Activated T-cell treated with anti-CD3 and anti-CD28 coated beads, Interleukin-2, amount 50 U/mL, for 48 hours (primary cell): ENCODE measurements around the gene CAMTA1.

Experiments
- DNase-seq, 2 experiments: peaks; one replicate each; pipeline ENCODE4 v3.0.0-alpha.2; 2020

Gene CAMTA1

GRCh38 chr1:7448986-7449385, 663.7 kb downstream of the CAMTA1 start:
- DNase-seq, result no peak

DNA sequence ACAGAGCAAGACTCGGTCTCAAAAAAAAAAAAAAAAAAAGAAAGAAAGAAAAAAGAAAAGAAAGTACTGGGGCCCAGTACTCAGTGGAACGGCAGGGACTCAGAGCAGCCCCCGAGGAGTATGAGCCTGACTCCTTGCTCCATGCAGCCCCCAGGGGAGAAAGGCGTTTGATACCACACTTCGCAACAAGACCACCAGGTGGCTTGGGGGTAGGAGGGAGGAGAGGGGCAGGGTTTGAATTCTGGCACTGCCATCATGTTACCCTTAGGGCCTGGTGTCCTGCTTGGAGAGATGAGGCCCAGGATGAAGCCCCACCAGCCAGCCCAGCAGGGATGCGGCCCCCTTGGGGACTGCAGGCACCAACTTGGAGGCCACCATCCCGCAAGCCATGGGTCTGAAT, 664.5 kb downstream of the CAMTA1 start:
- no peak for DNase-seq

GRCh38 chr1:7450838-7451237, 665.6 kb downstream of the CAMTA1 start:
- DNase-seq, result no peak

DNA sequence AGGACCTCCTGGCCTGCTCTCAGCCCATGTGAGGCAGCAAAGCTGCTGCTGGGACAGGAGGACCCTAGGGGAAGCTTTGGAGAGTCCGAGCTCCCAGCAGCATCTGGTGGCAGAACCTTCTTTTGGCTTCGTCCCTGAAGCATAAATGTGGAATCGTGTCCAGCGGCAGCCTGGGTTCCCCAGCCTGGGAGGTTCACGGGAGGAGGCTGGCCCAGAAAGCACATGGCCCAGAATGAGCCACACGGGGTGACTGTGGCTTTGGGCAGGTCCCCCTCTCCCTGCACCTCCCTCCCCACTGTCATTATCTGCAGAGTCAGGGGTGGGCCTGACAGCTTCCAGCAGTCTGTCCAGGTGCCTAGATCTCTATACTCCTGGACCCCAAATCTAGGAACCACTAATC, 667.8 kb downstream of the CAMTA1 start:
- no peak for DNase-seq

DNA sequence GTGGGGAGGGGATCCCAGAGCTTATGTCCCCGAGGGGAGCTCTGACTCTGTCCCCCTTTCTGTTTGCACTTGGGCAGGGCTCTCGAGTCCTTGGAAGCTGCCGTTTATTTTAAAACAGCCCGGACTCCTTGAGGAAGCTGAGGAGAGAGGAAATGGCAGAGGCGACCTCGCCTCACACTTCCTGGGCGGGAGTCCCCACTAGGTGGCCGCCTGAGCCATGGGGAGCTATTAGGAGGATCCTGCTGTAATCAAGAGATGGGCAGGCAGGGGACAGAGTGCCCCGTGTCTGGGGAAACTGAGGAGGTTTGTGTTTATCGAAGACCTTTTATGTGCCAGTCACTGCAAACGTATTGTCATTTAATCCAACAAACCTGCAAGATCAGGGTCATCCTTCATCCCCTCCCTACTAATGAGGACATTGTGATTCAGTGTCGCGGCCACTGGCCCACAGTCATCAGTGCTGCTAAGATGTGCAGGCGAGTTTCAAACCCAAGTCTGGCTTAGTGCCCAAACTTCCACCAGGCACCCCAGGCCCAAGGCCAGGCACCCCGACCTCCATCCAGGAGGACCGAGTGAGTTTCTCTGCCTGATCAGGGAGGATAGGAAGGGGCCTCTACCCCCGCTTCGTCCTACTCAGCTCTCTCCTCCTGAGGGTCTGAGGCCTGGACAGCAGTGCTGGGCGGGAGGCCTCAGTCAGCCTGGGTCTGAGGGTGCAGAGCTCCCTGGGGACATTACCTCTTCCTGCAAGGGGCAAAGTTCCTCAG, 669.0 kb downstream of the CAMTA1 start:
- peak; percentile 19 to 22 for DNase-seq

- DNase-seq, result no peak
Observed at GRCh38 chr1:7454895-7455784, 669.9 kb downstream of the CAMTA1 start.

GRCh38 chr1:7455796-7456721, 670.8 kb downstream of the CAMTA1 start:
- DNase-seq, result no peak

DNA sequence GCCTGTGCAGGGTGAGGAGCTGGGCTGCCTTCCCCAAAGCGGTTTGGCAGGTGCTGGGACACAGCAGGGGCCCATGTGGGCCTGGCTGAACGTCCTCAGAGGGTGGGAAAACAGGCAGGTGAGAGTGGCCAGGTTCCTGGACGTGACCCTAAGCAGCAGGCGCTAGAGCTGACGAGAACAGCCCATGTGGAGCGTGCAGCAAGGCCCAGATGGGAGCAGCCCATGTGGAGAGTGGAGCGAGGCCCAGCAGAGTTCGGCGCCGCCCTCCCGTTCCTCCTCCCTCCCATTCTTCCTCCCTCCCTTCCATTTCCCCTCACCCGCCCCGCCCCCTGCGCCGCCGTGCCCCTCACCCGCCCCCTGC, 671.4 kb downstream of the CAMTA1 start:
- DNase-seq, result no peak

DNA sequence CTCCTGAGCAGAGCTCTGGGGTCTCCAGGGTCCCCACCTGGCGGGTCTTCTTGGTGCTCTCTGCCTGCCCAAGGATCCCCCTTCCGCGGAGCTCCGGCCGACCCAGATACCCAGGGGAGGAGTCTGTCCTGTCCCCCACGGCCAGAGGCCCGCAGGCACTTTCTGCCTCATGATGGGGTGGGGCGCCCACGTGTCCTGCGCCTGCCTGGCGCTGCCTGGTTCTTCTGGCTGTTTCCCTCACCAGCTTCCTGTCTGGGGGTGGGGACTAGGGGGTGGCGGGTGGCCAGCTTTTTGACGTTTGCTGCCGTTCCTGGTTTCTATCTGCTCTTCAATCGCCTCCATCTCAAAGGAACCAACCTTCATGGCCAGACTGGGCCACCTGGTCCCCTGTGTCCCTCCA, 672.6 kb downstream of the CAMTA1 start:
- DNase-seq, result no peak

GRCh38 chr1:7458946-7459345, 673.7 kb downstream of the CAMTA1 start:
- no peak for DNase-seq

DNA sequence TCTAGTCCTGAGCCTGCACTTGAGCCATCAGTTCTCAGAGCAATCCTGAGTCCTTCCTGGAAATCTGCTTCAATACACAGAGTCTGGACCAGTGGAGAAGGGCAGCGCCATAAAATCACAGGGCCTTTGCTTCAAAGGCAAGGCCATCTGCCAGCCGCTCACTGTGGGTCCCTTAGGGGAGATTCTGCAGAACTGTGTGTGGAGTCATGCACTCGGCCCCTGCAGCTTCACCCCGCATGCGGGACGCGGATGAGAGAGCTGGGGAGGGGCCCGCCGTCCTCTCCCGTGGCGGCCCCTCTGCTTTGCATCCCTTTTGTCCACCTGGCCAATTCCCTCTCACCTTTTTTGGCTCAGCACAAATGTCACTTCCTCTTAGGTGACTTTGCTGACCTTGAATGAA, 674.7 kb downstream of the CAMTA1 start:
- DNase-seq, result no peak

GRCh38 chr1:7460807-7461206, 675.6 kb downstream of the CAMTA1 start:
- no peak for DNase-seq

DNA sequence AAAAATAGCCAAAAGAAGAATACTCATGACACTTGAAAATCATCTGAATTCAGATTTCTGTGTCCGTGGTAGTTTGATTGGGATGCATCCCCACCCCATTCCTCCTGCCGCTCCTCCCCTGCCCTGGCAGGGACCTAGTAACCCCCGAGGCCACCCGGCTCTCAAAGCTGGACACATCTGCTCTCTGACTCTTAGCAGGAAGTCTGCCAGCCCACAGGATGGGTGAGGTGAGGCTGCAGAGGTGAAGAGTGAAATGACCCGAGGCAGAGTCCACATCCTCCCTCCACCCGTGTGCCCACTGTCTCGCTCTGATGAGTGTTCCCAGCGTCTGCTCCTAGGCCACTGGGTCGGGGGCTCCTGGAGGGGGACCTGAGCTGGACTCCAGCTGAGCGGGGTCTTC, 677.4 kb downstream of the CAMTA1 start:
- no peak for DNase-seq

- no peak for DNase-seq
Observed at GRCh38 chr1:7463526-7463925, 678.3 kb downstream of the CAMTA1 start.

- DNase-seq, result no peak
Observed at GRCh38 chr1:7464736-7465135, 679.5 kb downstream of the CAMTA1 start.

DNA sequence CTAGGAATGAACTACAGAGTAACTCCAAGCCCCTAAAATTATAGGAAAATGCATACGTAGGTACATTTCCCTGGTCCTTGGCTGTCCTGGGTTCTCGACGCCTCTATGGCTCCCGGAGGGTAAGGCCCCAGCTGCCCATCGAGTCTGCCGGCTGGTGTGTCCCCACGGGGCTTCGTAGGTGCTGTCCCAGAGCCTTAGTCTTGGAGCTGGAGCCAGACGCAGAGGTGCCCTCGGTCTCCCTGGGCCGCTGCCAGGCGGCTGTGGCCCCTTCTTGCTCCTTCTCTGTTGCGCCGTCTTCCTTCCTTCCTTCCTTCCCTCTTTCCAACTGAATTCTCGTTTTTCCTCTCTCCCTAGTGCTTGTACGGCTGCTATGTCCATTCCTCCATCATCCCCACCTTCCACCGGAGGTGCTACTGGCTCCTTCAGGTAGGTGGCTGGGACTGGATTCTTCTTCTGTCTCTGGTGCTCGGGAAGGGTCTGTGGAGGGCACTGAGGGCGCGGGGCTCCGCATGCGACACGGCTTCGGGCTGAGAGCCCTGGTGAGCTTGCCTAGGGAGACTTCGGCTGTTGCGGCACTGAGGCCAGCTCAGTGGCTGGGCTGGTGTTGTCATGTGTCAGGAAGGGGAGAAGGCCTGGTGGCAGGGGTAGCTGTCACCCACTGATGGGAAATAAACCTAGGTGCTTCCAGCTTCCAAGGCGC, 682.4 kb downstream of the CAMTA1 start:
- DNase-seq, result no peak

GRCh38 chr1:7468248-7468647, 683.0 kb downstream of the CAMTA1 start:
- DNase-seq, result no peak

DNA sequence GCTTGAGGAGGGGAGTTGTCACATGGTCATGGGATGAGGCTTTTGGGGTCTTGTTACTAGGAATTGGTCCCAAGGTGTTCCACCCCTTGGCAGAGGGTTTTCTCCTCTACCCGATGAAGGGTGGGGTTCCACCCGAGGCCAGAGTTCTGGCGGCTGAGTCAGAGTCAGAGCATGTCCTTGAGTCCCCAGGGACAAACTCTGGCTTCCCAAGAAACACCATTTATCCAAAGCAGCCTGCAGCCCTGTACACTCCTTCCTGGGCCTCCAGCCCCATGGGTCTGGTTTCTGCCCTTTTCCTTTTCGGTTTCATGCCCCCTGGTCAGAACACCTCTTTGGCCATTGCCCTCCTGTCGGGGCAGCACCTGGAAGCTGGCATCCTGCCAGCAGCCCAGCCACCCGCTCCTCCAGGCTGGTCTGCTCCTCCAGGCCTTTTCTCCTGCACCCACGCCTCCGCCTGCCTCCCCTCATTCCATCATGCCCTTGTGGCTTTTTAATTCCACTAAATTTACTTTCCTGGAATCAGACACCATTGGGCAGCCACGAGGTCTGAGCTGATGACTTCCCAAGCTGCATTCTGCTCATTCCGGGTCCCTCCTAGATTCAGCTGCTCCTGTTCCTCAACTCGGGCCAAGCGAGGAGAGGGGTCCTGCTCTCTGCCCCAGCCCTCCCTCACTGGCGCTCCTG, 684.1 kb downstream of the CAMTA1 start:
- no peak for DNase-seq

GRCh38 chr1:7470904-7471638, 685.8 kb downstream of the CAMTA1 start:
- peak; percentile 20 to 21 for DNase-seq

GRCh38 chr1:7471836-7472235, 686.6 kb downstream of the CAMTA1 start:
- no peak for DNase-seq
